Stimulated activated effector memory CD8-positive, alpha-beta T cell treated with anti-CD3 and anti-CD28 coated beads, Interleukin-12 subunit alpha, Interleukin-12 subunit beta, amount 100 ng/mL, for 72 hours (primary cell): ENCODE data around the gene CCT6B.
"Not testable (repeated sequence)": the region's sequence is repeated elsewhere in the genome, so short reads cannot be mapped to it uniquely, and the experiment has no call there.

ENCODE experiments used
- ATAC-seq: fragments of 150-1000 bp; cut with Tn5 transposase; 2 replicates; pipeline ENCODE4 v1.10.0; 2021
- DNase-seq, 2 donors: peaks; one replicate each; pipeline ENCODE4 v3.0.0; 2021 to 2022; ENCODE audit warnings: low spot score in 2 of 2
- H3K27ac Mint-ChIP-seq: one replicate; pipeline ENCODE4 v1.8.0; 2022; ENCODE audit warnings: mild to moderate bottlenecking, mixed read lengths
- H3K36me3 Mint-ChIP-seq: one replicate; pipeline ENCODE4 v1.8.0; 2022; ENCODE audit warnings: mild to moderate bottlenecking, mixed read lengths
- H3K4me1 Mint-ChIP-seq: one replicate; pipeline ENCODE4 v1.8.0; 2022; ENCODE audit warnings: mixed read lengths
- H3K4me3 Mint-ChIP-seq: one replicate; pipeline ENCODE4 v1.8.0; 2022; ENCODE audit warnings: mild to moderate bottlenecking, mixed read lengths
- H3K9me3 Mint-ChIP-seq: one replicate; pipeline ENCODE4 v1.8.0; 2022; ENCODE audit warnings: mixed read lengths

CCT6B gene

GRCh38 chr17:34990921-34991365 lies 29.7 kb upstream of the CCT6B start:
- Mint-ChIP-seq H3K27ac (peak overlapping the region; percentile 68), H3K4me3 (no peak overlapping the region), H3K36me3 (peaks cover 97% of the 10 kb centered on the region), H3K9me3 (no peaks in the 10 kb centered on the region), H3K4me1 (peaks cover 14% of the 10 kb centered on the region)
- ATAC-seq (no peak), DNase-seq (no peak)

DNA sequence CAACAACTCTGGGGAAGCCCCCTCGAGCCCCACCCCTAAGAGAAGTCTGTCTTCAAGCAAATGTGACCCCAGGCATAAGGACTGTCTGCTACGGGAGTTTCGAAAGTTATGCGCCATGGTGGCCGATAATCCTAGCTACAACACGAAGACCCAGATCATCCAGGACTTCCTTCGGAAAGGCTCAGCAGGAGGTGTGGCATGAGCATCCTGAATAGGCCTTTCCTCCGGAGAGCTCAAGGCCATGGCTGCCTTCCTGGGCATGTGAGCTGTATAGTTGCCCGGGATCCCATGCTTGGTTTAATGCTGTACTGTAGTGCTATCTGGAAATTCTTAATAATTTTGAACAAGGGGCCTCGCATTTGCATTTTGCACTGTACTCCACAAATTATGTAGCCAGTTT lies 28.2 kb upstream of the CCT6B start:
- H3K27ac Mint-ChIP-seq: no peak overlapping the region
- ATAC-seq (no peak), DNase-seq (no peak)
- no peaks in the 10 kb centered on the region for H3K9me3 Mint-ChIP-seq
- H3K36me3 Mint-ChIP-seq: peaks cover 99% of the 10 kb centered on the region
- peaks cover 14% of the 10 kb centered on the region for H3K4me1 Mint-ChIP-seq
- H3K4me3 Mint-ChIP-seq: no peak overlapping the region

- Mint-ChIP-seq H3K36me3 (peaks cover 98% of the 10 kb centered on the region), H3K27ac (peak overlapping the region; percentile 68), H3K9me3 (no peaks in the 10 kb centered on the region), H3K4me1 (peaks cover 22% of the 10 kb centered on the region), H3K4me3 (no peak overlapping the region)
- ATAC-seq (no peak), DNase-seq (no peak)
Observed at GRCh38 chr17:34988644-34989043, 27.4 kb upstream of the CCT6B start.

DNA sequence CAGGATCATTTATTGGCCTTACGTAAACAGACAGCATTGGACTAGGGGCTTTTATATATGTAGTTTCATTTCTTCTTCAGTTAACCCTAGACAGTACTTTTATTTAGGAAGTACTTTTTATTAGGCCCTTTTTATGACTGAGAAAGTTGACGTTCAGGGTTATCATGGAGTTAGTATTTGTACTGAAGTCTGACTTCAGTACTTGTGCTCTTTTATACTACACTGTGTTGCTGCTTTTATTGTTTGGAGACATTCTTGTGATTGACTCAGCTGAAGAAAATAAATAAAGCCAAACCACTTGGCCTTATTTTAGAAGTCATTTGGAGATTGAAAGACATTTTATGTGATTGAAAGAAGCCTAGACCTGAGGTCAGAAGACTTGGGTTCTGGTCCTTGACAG lies 26.0 kb upstream of the CCT6B start:
- DNase-seq: no peak
- Mint-ChIP-seq H3K36me3 (peaks cover 94% of the 10 kb centered on the region), H3K27ac (no peak overlapping the region), H3K4me1 (peaks cover 24% of the 10 kb centered on the region), H3K9me3 (no peaks in the 10 kb centered on the region), H3K4me3 (no peak overlapping the region)
- ATAC-seq: no peak

DNA sequence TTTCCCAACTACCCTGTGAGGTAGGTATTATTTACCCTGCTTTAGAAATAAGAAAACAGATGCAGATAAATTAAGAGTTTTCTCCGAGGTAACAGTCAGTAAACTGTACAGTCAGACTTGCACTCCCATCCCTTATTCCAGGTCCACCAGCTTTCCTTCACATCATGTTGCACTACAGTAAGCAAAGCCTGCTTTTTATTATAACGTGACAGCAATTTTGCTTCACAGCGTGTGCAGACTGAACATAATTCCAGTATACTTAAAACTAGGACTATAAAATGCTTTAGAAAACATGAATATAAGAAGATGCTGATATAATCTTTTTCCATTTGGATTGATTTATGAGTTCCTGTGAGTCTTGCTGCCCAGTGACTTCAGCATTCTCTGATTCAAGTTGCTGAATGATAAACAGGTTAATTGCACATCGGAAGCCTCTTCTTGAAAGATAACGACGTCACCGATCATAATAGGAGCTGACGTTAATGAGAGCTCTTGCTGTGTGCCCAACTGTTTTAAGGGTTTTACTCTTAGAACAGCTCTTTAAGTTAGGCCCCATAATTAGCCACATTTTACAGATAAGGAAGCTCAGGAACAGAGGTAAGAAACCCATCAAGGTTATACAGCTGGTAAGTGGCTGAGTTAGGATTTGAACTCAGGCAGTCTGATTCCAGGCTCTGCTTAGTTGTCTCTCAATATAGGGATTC lies 20.4 kb upstream of the CCT6B start:
- ATAC-seq: no peak
- DNase-seq: no peak
- H3K4me1 Mint-ChIP-seq: peaks cover 45% of the 10 kb centered on the region

GRCh38 chr17:34980681-34981537 lies 19.6 kb upstream of the CCT6B start:
- peak in 1 of 2 donors; percentile 79 for DNase-seq
- no peaks in the 10 kb centered on the region for H3K9me3 Mint-ChIP-seq
- peak overlapping the region; percentile 96 for H3K27ac Mint-ChIP-seq
- ATAC-seq: peak; percentile 94
- peak overlapping the region; percentile 86 for H3K4me3 Mint-ChIP-seq
- H3K4me1 Mint-ChIP-seq: peaks cover 45% of the 10 kb centered on the region
- peaks cover 38% of the 10 kb centered on the region for H3K36me3 Mint-ChIP-seq

More for the DNA sequence above, 20.4 kb upstream of the CCT6B start:
- peaks cover 46% of the 10 kb centered on the region for H3K36me3 Mint-ChIP-seq
- H3K9me3 Mint-ChIP-seq: no peaks in the 10 kb centered on the region
- H3K4me3 Mint-ChIP-seq: peak overlapping the region; percentile 86
- H3K27ac Mint-ChIP-seq: peak overlapping the region; percentile 96

- peak; percentile 88 for ATAC-seq
- DNase-seq: peak; percentile 86 to 97
- peak within 1 kb of the TSS; percentile 96 for H3K27ac Mint-ChIP-seq
- peak within 1 kb of the TSS; percentile 86 for H3K4me3 Mint-ChIP-seq
- H3K36me3 Mint-ChIP-seq: peaks cover 32% of the 10 kb centered on the region
- peaks cover 47% of the 10 kb centered on the region for H3K4me1 Mint-ChIP-seq
- no peaks in the 10 kb centered on the region for H3K9me3 Mint-ChIP-seq
Observed at GRCh38 chr17:34980353-34980680, 19.1 kb upstream of the CCT6B start, which contains the start of gene LIG3. Gene LIG3 (plus strand): TSS chr17:34980512. CDS start chr17:34983006, 2,494 bp downstream.

GRCh38 chr17:34979650-34980352 lies 18.5 kb upstream of the CCT6B start:
- H3K4me1 Mint-ChIP-seq: peaks cover 52% of the 10 kb centered on the region
- peaks cover 27% of the 10 kb centered on the region for H3K36me3 Mint-ChIP-seq
- H3K27ac Mint-ChIP-seq: peak overlapping the region; percentile 96
- H3K4me3 Mint-ChIP-seq: peak overlapping the region; percentile 86
- no peaks in the 10 kb centered on the region for H3K9me3 Mint-ChIP-seq
- DNase-seq (no peak), ATAC-seq (no peak)

DNA sequence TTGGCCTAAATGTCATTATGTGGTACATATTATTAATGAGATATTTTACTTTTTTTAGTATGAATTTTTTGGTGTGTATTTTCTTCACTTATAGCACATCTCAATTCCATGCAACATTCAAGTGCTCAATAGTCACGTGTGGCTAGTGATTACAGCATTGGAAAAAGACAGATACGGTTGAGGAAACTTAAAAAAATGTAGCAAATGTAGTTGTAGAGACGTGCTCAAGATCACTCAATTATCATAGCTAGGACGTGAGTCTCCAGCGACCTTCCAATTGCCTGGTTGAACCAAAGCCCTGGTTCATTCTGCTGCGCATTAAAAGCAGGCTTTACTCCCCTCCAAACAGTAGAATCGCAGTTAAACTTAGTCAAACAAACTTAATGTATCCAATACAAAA lies 17.9 kb upstream of the CCT6B start:
- Mint-ChIP-seq H3K27ac (no peak overlapping the region), H3K9me3 (no peaks in the 10 kb centered on the region), H3K36me3 (peaks cover 20% of the 10 kb centered on the region), H3K4me3 (peak overlapping the region; percentile 86), H3K4me1 (peaks cover 53% of the 10 kb centered on the region)
- DNase-seq (no peak), ATAC-seq (no peak)

DNA sequence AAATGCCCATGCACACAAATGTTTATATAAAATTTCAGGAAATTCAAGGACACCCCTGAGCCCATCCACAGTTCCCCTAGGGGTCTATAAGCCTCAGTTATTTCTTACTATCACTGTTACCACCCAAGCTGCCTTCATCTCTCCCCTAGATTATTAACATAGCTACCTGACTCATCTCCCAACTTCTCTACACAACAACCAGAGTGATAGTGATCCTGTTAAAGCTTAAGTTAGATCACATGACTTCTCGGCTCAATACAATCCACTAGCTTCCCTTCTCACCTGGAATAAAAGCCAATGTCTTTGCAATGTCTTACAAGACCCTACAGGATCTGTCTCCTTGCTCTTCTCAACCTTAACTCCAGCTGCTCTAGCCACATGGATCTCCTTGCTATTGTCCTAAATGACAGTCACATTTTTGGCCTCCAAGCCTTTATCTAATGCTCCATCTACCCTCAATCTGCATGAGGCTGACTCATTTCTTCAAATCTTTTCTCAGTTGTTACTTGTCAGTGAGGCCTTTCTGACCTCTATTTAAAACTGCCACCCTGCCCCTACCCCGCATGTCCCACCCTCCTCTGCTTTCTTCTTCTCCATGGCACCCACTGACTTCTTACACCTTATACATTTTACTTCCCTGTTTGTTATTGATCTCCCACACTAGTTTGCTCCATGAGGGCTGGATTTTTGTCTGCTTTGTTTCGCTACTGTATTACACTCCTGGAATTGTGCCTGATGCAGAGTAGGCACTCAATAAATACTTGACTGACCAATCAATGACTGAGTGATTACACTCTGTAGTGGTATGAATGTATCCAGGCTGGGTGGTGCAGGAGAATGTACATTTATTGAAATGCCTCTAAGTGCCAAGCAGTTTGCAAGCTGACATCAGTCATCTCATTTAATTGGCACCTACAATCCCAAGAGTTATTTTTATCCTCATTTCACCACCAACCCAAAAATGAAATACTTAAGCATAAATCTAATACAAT lies 13.8 kb upstream of the CCT6B start:
- H3K4me3 Mint-ChIP-seq: peak overlapping the region; percentile 0
- no peaks in the 10 kb centered on the region for H3K9me3 Mint-ChIP-seq
- H3K4me1 Mint-ChIP-seq: peaks cover 28% of the 10 kb centered on the region
- peaks cover 2% of the 10 kb centered on the region for H3K36me3 Mint-ChIP-seq
- peak; percentile 86 for ATAC-seq
- peak in 1 of 2 donors; percentile 63 for DNase-seq
- peak overlapping the region; percentile 2 for H3K27ac Mint-ChIP-seq

GRCh38 chr17:34974179-34974578 lies 12.9 kb upstream of the CCT6B start:
- ATAC-seq: peak; percentile 64
- H3K36me3 Mint-ChIP-seq: peaks cover 4% of the 10 kb centered on the region

DNA sequence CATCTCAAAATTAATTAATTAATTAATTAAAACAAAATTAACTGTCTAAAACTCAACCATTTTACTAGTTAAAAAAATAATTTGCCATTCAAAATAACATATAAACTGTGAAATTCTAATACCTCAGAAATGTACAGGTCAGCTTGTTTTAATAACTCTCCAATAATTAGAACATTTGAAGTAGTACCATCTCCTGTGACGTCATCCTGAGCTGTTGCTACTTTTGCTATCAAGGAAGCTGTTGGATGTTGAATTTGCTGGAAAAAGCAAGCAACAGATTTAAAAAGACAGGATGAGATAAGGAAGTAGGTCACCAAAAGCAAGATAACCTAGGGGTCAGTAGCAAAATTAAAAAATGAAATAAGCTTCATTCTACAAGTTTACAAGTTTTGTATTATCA lies 2.8 kb downstream of the CCT6B start:
- no peak for ATAC-seq
- Mint-ChIP-seq H3K4me1 (peaks cover 27% of the 10 kb centered on the region), H3K27ac (no peak overlapping the region), H3K9me3 (peaks cover 7% of the 10 kb centered on the region), H3K36me3 (peaks cover 26% of the 10 kb centered on the region), H3K4me3 (no peak overlapping the region)
- no peak for DNase-seq

More at GRCh38 chr17:34974179-34974578, 12.9 kb upstream of the CCT6B start:
- Mint-ChIP-seq H3K27ac (peak overlapping the region; percentile 51), H3K4me3 (peak overlapping the region; percentile 0), H3K9me3 (no peaks in the 10 kb centered on the region), H3K4me1 (peaks cover 19% of the 10 kb centered on the region)
- DNase-seq: peak in 1 of 2 donors; percentile 46

GRCh38 chr17:34950780-34951179 lies 10.5 kb downstream of the CCT6B start:
- not testable (repeated sequence) for ATAC-seq, H3K4me3 Mint-ChIP-seq, H3K4me1 Mint-ChIP-seq, H3K36me3 Mint-ChIP-seq, H3K9me3 Mint-ChIP-seq, H3K27ac Mint-ChIP-seq, DNase-seq

GRCh38 chr17:34930283-34930682 lies 31.0 kb downstream of the CCT6B start:
- no peaks in the 10 kb centered on the region for H3K4me1 Mint-ChIP-seq
- ATAC-seq (no peak), DNase-seq (no peak)
- no peak overlapping the region for H3K27ac Mint-ChIP-seq
- no peaks in the 10 kb centered on the region for H3K36me3 Mint-ChIP-seq
- no peak overlapping the region for H3K4me3 Mint-ChIP-seq
- no peaks in the 10 kb centered on the region for H3K9me3 Mint-ChIP-seq
